Right hindlimb (tissue), 1 donor: ENCODE data around the gene EED.
A peak's percentile ranks its signal among the peaks of the same experiment; 100 is the strongest.

ENCODE experiments used
- DNase-seq: peaks from one replicate; pipeline ENCODE4 v3.0.0-alpha.2; 2018

EED gene

GRCh38 chr11:86244522-86245368 is at the start of gene EED:
Gene EED (plus strand): TSS chr11:86244753. CDS start chr11:86245230, 477 bp downstream.
- DNase-seq, result peak; percentile 98

- DNase-seq, result no peak
Measured at GRCh38 chr11:86194998-86195397, 49.6 kb upstream of the EED start.

GRCh38 chr11:86196085-86196696 is 48.4 kb upstream of the EED start:
- no peak for DNase-seq

GRCh38 chr11:86196913-86197312 is 47.6 kb upstream of the EED start:
- no peak for DNase-seq

- DNase-seq, result no peak
Measured at GRCh38 chr11:86197448-86197847, 47.1 kb upstream of the EED start.

- DNase-seq, result no peak
Measured at GRCh38 chr11:86198139-86198538, 46.4 kb upstream of the EED start.

GRCh38 chr11:86199354-86199753 is 45.2 kb upstream of the EED start:
- no peak for DNase-seq

GRCh38 chr11:86201371-86201884 is 43.1 kb upstream of the EED start:
- DNase-seq, result no peak

GRCh38 chr11:86202013-86202336 is 42.6 kb upstream of the EED start:
- no peak for DNase-seq

- no peak for DNase-seq
Measured at GRCh38 chr11:86204356-86204755, 40.2 kb upstream of the EED start.

- no peak for DNase-seq
Measured at GRCh38 chr11:86205421-86206336, 38.9 kb upstream of the EED start.

GRCh38 chr11:86206337-86206695 is 38.2 kb upstream of the EED start:
- DNase-seq, result no peak

- DNase-seq, result no peak
Measured at GRCh38 chr11:86207413-86207812, 37.1 kb upstream of the EED start.

- no peak for DNase-seq
Measured at GRCh38 chr11:86208572-86208971, 36.0 kb upstream of the EED start.

- DNase-seq, result no peak
Measured at GRCh38 chr11:86209806-86210657, 34.5 kb upstream of the EED start.

GRCh38 chr11:86210898-86211297 is 33.7 kb upstream of the EED start:
- no peak for DNase-seq

GRCh38 chr11:86211619-86212018 is 32.9 kb upstream of the EED start:
- DNase-seq, result no peak

GRCh38 chr11:86212019-86212611 is 32.4 kb upstream of the EED start:
- no peak for DNase-seq

GRCh38 chr11:86214710-86215109 is 29.8 kb upstream of the EED start:
- DNase-seq, result no peak

- DNase-seq, result peak; percentile 63
Measured at GRCh38 chr11:86218125-86219084, 26.1 kb upstream of the EED start.
